ENCODE measurements around the gene SERPINB8. TPM values are rescaled to one million over a fixed set of nuclear protein-coding genes. Genes with fewer than 3 reads are reported as not detected.

Gene SERPINB8
- total RNA-seq, 2 donors from 2014 or later: 0.13 to 0.86 TPM

- Histone ChIP-seq H3K27ac (ENCODE audit: low read depth, low read length) (no peak overlapping the region), H3K27me3 (ENCODE audit: control insufficient read depth, insufficient read depth, low read length, poor library complexity, severe bottlenecking) (peaks cover 67% of the 10 kb centered on the region), H3K36me3 (ENCODE audit: control insufficient read depth, insufficient read depth, low read length) (no peaks in the 10 kb centered on the region), H3K4me3 (ENCODE audit: low read length) (no peak overlapping the region), H3K9me3 (ENCODE audit: control insufficient read depth, low read length) (no peaks in the 10 kb centered on the region), H3K9ac (ENCODE audit: extremely low read depth, low read length, poor library complexity, severe bottlenecking) (no peak overlapping the region), H3K4me1 (ENCODE audit: control insufficient read depth, insufficient read depth, low read length) (peaks cover 3% of the 10 kb centered on the region)
- Mint-ChIP-seq H3K4me1 (peaks cover 7% of the 10 kb centered on the region), H3K36me3 (ENCODE audit: low read depth) (no peaks in the 10 kb centered on the region), H3K4me3 (no peak overlapping the region), H3K9me3 (peaks cover 6% of the 10 kb centered on the region), H3K27me3 (ENCODE audit: insufficient read depth) (peaks cover 73% of the 10 kb centered on the region), H3K27ac (no peak overlapping the region)
- 90% methylated on average over 4 of the region's 4 CpGs; no CpG with 5 or more reads in 1 of the 2 experiments for WGBS, 2 experiments (ENCODE audit: insufficient coverage in 1 of 2, insufficient read length in 1 of 2)
- no peak for DNase-seq
- TF ChIP-seq CTCF (conservative IDR thresholded peaks at IDR 0.05): no peak
Observed at GRCh38 chr18:64027931-64028695, 58.2 kb downstream of the SERPINB8 start.

- Histone ChIP-seq H3K36me3 (ENCODE audit: control insufficient read depth, insufficient read depth, low read length) (no peaks in the 10 kb centered on the region), H3K27ac (ENCODE audit: low read depth, low read length) (no peak overlapping the region), H3K9ac (ENCODE audit: extremely low read depth, low read length, poor library complexity, severe bottlenecking) (no peak overlapping the region), H3K4me3 (ENCODE audit: low read length) (no peak overlapping the region), H3K4me1 (ENCODE audit: control insufficient read depth, insufficient read depth, low read length) (peaks cover 3% of the 10 kb centered on the region), H3K9me3 (ENCODE audit: control insufficient read depth, low read length) (no peaks in the 10 kb centered on the region), H3K27me3 (ENCODE audit: control insufficient read depth, insufficient read depth, low read length, poor library complexity, severe bottlenecking) (peaks cover 68% of the 10 kb centered on the region)
- Mint-ChIP-seq H3K36me3 (ENCODE audit: low read depth) (no peaks in the 10 kb centered on the region), H3K27me3 (ENCODE audit: insufficient read depth) (peaks cover 75% of the 10 kb centered on the region), H3K9me3 (peaks cover 6% of the 10 kb centered on the region), H3K27ac (no peak overlapping the region), H3K4me3 (no peak overlapping the region), H3K4me1 (peaks cover 10% of the 10 kb centered on the region)
- DNase-seq: no peak
- no peak for TF ChIP-seq CTCF (conservative IDR thresholded peaks at IDR 0.05)
- WGBS, 2 experiments (ENCODE audit: insufficient coverage in 1 of 2, insufficient read length in 1 of 2): 86% methylated on average over 1 of the region's 1 CpG; no CpG with 5 or more reads in 1 of the 2 experiments
Observed at GRCh38 chr18:64029096-64029495, 59.2 kb downstream of the SERPINB8 start.

GRCh38 chr18:64031411-64031810, 61.5 kb downstream of the SERPINB8 start:
- no peak overlapping the region for H3K27ac Mint-ChIP-seq
- H3K27me3 Mint-ChIP-seq (ENCODE audit: insufficient read depth): peaks cover 89% of the 10 kb centered on the region
- TF ChIP-seq CTCF (conservative IDR thresholded peaks at IDR 0.05): no peak
- H3K4me3 ChIP-seq (ENCODE audit: low read length): no peak overlapping the region
- WGBS, 2 experiments (ENCODE audit: insufficient coverage in 1 of 2, insufficient read length in 1 of 2): 91 to 94% methylated on average over 2 to 3 of the region's 3 CpGs
- H3K9me3 ChIP-seq (ENCODE audit: control insufficient read depth, low read length): no peaks in the 10 kb centered on the region
- H3K4me1 ChIP-seq (ENCODE audit: control insufficient read depth, insufficient read depth, low read length): peaks cover 3% of the 10 kb centered on the region
- peaks cover 10% of the 10 kb centered on the region for H3K4me1 Mint-ChIP-seq
- peaks cover 91% of the 10 kb centered on the region for H3K27me3 ChIP-seq (ENCODE audit: control insufficient read depth, insufficient read depth, low read length, poor library complexity, severe bottlenecking)
- no peak for DNase-seq
- no peaks in the 10 kb centered on the region for H3K36me3 ChIP-seq (ENCODE audit: control insufficient read depth, insufficient read depth, low read length)
- H3K9ac ChIP-seq (ENCODE audit: extremely low read depth, low read length, poor library complexity, severe bottlenecking): no peak overlapping the region
- H3K36me3 Mint-ChIP-seq (ENCODE audit: low read depth): no peaks in the 10 kb centered on the region
- H3K27ac ChIP-seq (ENCODE audit: low read depth, low read length): no peak overlapping the region
- no peak overlapping the region for H3K4me3 Mint-ChIP-seq
- peaks cover 3% of the 10 kb centered on the region for H3K9me3 Mint-ChIP-seq

Measured in endodermal cell (in vitro differentiated cells).